HG02981 (cell line): ENCODE data around the gene FAM174C.
"Not testable (repeated sequence)": the region's sequence is repeated elsewhere in the genome, so short reads cannot be mapped to it uniquely, and the experiment has no call there.

Experiments used
- ATAC-seq: cut with Tn5 transposase; IDR thresholded peaks from one replicate; pipeline ENCODE4 v1.9.1; 2021; ENCODE audit warnings: mild to moderate bottlenecking, moderate library complexity; ENCODE audit not compliant: unreplicated experiment

FAM174C gene

GRCh38 chr19:1296575-1297271 lies 21.4 kb downstream of the FAM174C start:
- no peak for ATAC-seq

GRCh38 chr19:1298235-1298634 lies 22.9 kb downstream of the FAM174C start:
- no peak for ATAC-seq

- ATAC-seq = no peak
Observed at GRCh38 chr19:1299801-1300200, 24.5 kb downstream of the FAM174C start.

DNA sequence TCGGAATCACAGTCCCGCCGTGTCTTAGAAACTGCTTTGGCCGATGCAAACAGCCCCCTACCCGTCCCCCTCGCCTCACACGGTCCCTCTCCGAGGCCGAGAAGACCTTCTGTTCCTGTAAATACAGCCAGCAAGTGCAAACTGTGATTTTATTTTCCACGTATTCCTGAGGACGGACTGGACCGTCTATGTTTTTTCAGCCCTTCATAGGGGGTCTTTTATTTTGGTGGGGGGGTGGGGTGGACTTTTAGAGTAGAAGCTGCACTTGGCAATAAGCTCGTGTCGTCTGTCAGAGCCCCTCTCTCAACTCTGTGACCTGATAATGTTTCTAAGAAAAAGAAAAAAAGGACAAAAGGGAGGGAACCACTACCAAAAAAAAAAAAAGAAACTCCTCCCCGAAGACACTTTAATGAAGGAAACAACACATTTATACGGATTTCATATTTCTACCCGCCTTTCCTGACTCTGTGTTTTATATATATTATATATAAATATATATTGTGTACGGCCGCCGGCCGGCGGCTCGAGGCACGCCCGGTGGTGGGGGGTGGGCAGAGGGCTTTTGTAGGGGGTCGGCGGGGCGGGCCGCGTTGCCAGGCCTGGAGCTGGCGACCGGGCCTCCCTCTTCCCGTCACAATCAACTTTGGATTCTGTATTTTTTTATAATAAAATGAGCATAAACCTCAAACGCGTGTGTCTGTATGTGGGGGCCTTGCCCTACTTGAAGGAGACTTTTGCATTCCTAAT lies 25.6 kb downstream of the FAM174C start:
- ATAC-seq = no peak

- no peak for ATAC-seq
Observed at GRCh38 chr19:1302533-1303239, 27.4 kb downstream of the FAM174C start.

DNA sequence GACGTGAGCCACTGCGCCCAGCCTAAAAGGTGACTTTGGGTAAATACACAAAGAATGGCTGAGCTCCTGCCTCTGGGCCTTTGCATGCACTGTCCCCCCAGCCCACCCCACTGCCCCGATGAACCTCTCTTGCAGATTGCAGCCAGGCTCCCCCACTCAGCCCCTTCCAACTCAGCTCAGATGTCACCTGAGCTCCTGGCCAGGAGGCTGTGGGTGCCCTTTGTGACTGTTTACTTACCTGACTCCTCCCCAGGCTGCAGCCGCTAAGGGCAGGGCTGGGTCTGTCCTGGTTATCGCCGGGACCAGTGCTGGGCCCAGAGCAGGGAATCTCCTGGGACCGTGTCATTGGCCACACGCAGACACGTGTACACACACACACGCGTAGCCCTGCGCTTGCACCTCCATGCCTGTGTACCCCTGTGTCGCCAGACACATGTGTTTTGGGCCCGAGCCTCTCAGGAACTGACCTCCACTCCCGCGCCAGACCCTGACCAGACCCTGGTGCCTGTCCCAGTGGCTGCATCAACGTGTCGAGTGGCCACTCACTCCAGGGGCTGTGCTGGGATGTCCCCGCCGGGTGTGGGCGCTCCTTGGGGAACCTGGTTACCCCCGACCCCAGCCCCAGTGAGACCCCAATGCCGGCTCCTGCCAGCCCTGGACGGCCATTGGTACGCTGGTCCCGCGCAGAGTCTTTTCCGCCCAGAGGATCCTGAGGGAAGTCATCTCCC lies 29.0 kb downstream of the FAM174C start:
- ATAC-seq = no peak

GRCh38 chr19:1305354-1305753 lies 30.0 kb downstream of the FAM174C start:
- ATAC-seq = not testable (repeated sequence)

GRCh38 chr19:1307320-1307719 lies 32.0 kb downstream of the FAM174C start:
- ATAC-seq = no peak

DNA sequence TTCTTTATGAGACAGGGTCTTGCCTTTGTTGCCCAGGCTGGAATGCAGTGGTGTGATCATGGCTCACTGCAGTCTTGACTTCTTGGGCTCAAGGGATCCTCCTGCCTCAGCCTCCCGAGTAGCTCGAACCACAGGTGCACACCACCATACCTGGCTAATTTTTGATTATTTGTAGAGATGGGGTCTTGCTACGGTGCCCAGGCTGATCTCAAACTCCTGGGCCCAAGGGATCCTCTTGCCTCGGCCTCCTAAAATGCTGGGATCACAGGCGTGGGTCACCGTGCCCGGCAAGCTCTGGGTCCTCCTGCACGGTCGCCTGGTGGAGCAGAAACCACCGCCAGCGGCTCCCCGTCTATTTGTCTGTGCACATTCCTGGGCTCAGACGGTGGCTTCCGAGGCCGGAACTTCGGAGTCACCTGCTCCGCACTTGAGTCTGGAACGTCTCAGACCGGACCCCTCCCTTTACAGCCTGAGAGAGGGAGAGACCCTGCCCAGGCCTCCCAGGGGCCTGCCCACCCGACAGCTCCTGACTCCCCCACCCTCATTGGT lies 32.5 kb downstream of the FAM174C start:
- ATAC-seq = no peak

DNA sequence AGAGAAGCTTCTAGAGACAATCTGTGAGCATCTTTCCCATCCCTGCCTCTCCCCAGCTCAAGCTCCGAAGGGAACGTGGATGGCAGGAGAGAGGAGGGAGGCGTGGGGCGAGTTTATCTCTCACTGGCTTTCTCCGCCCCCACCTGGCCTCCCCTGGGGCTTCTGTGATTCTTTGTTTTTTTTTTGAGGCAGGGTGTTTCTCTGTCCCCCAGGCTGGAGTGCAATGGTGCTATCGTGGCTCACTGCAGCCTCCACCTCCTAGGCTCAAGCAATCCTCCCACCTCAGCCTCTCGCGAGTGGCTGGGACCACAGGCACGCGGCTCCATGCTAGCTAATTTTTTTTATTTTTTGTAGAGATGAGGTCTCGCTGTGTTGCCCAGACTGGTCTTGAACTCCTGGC lies 33.4 kb downstream of the FAM174C start:
- no peak for ATAC-seq

DNA sequence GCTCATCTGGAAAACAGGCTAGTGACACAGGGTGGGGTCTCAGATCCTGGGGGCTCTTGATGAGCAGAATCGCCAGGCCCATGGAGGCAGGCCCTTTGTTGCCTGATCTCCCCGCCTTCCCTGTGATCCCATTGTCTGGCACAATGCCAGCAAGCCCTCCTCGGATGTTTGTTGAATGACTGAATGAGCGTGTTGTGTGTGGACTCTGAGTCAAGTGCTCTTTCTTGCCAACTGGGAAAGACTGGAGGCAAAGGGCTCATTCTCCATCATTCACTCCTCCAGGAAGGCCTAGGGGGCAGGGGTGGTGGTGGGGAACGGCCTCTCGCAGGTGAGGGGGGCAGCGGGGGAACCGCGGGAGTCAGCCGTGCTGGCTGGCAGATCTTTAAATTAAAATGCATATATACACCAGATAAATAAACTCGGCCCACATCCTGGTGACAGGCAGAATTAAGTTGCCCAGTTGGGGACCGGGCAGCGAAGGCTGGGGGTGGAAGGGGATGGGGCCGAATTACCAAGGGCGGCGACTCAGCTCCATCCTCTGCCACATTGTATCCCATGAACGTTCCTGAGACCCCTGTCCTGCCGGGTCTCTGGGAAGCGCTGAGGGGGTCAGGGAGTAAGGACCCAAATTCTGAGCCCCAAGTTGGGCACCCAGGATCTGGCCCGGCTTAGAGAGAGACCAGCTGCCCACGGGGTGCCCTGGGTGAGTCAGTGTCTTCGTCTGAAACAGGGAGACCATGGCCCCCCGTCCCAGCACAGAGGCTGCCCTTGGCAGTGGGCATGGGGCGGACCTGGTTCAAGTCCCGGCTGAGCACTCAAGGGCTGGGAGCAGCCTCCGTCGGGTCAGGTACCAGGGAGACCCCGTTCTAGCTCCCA lies 34.9 kb downstream of the FAM174C start:
- ATAC-seq = no peak

- ATAC-seq = no peak
Observed at GRCh38 chr19:1310853-1311180, 35.5 kb downstream of the FAM174C start.

DNA sequence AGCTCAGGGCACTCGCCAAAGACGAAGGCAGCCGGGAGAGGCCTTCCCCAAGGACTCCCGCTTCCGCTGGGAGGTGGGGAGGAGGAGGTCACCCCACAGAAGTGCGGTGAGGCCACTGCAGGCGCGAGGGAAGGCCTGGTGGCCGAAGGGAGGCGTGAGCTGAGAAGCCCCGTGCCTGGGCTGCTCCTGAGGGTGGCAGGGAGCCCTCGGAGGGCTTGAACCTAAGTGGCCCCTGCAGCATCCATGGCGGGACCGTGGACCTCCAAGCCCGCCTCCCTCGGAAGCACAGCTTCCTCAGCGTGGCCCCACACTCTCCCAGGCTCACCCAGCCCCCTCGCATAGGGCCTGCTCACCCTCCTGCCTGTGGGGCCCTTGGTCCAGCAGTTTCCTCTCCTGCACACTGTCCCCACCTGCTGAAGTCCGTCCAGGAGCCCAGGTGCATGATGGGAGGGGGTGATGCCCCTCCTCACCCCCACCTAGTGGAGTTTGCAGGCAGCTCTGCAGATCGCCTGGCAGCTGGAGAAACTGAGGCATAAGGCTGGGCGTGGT lies 36.3 kb downstream of the FAM174C start:
- no peak for ATAC-seq

DNA sequence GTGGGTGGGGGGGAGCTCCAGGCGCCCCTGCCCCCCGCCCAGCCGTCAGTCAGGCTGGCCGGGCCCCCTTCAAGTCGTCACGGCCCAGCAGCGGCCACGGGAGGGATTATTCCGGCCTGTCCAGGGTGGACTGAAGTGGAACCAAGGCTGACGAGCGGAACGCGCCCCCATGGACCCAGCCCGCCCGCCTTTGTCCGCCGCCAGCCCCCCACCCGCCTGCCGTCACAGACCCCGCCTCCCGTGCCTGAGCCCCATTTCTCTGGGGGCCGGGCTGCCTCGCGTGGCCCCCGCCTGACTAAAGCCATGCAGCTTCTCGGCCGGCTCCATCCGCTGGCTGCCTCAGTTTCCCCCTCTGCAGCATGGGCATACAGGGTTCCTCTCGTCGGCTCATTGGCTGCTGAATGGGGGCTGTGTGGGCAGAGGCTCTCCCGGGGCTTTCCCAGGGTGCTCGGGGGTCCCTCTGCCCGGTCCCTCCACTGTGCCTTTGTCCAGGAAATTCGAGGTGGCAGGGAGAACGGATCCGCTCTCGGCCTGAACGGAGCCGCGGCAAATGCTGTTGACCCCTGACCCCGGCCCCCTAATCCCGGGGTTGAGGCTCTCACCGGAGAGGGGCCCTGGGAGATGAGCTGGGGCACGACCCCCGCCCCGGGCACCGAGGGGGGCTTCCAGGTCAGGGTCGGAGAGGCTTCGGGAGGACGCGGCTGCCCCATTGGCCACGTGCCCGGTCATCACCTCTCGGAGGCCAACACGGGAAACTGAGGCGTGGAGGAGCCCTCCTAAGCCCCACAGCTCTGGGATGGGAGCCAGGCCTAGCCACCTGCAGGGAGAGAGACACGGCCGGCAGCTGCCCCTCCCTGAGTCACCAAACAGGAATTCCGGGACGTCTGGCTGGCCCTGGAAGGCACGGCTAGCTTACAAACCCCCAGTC lies 37.7 kb downstream of the FAM174C start:
- ATAC-seq = no peak

GRCh38 chr19:1313695-1314613 lies 38.6 kb downstream of the FAM174C start:
- ATAC-seq = no peak

DNA sequence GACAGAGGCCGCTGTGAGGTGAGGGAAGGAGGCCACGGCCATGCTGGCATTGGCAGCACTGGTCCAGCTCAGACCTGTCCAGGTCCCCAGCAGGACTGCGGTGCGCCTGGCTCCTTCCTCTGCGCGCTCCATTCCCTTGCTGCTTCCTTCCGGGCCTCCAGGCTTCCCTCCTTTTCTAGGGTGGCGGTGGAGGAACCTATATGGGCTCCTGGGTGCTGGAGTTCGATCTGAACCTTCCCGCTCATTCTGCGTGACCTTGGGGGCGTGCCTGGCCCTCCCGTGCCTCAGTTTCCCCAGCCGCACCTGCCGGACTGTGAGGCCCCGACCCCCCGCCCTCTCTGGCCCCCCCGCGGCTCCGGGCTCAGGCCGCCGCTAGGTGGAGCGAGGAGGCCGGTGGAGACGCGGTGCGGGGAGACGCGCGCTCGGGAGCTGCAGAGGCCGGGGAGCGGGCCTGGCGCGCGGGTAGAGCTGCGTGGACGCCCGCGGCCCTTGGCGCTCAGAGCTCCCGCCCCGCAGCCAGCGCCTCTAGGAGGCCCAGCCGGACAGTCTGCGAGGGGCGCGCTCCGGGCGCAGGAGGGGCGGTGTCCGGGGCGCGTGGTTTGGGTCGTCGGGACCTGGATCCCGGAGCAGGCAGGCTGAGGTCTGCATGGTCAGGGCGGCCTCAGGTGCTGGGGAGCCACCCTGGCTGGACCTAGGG lies 40.3 kb downstream of the FAM174C start:
- ATAC-seq = no peak

DNA sequence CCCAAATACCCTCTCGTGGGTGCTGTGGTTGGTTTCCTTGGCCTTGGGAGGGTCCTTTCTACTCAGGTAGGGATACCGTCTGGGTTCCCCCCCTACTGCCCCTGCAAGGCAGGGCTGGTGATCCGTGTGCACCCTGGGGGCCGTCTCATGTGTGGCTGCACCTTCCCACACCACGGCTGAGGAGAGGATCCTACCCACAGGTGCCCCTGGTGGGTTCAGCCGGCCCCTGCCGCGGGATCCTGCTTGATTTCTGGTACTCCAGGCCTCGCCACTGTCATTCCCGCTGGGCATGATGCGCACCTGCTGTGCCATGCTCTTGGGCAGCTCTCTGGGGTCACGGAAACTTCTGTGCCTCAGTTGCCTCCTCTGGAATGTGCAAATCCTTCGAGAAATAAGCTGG lies 41.1 kb downstream of the FAM174C start:
- no peak for ATAC-seq
